Ovary (tissue), 9 donors: ENCODE results near the gene DISC1. TPM values are rescaled to one million over a fixed set of nuclear protein-coding genes. Genes with fewer than 3 reads are reported as not detected.

Experiments used
- DNase-seq, 5 donors: peaks; one replicate each; pipeline ENCODE4 v3.0.0-alpha.2; 2019 to 2020
- H3K27ac ChIP-seq, 2 donors: fragments of 200-600 bp; one replicate each; pipeline versions ENCODE4 v1.5.1 to v1.8.0; 2019 to 2022
- H3K27me3 ChIP-seq: fragments of 200-600 bp; one replicate; pipeline ENCODE4 v1.8.0; 2022
- H3K36me3 ChIP-seq: fragments of 200-600 bp; sonication (generic); one replicate; pipeline ENCODE4 v1.5.1; 2019
- H3K4me1 ChIP-seq: one replicate; pipeline ENCODE4 v1.8.1; 2013; ENCODE audit warnings: mild to moderate bottlenecking, moderate library complexity; ENCODE audit not compliant: insufficient read depth
- H3K4me3 ChIP-seq: fragments of 200-600 bp; sonication (generic); one replicate; pipeline ENCODE4 v1.5.1; 2017
- H3K9me3 ChIP-seq, 2 donors: fragments of 200-600 bp in 1 of 2; sonication (generic) in 1 of 2; one replicate each; pipeline versions ENCODE4 v1.5.1 to v1.8.1; 2013 to 2019; ENCODE audit warnings: mild to moderate bottlenecking in 1 of 2, moderate library complexity in 1 of 2
- CTCF ChIP-seq, 3 donors: fragments of 450-650 bp in 2 of 3; fragments of 200-600 bp in 1 of 3; IDR thresholded peaks; one replicate each; pipeline versions ENCODE4 v1.5.1 to v1.8.0; 2016 to 2022; ENCODE audit warnings: antibody characterized with exemption in 3 of 3, mild to moderate bottlenecking in 1 of 3
- EP300 ChIP-seq: sonication (generic); formaldehyde crosslinking; IDR thresholded peaks from one replicate; pipeline ENCODE4 v1.6.1; 2017; ENCODE audit warnings: antibody characterized with exemption
- POLR2A ChIP-seq: fragments of 450-650 bp; IDR thresholded peaks from one replicate; pipeline ENCODE4 v1.6.1; 2017; ENCODE audit warnings: antibody characterized with exemption, mild to moderate bottlenecking, moderate library complexity
- WGBS, 3 donors: extraction: QIAGEN DNeasy Blood & Tissue Kit in 1 of 3; methylation state at CpG; one replicate each; pipeline versions ENCODE4 v1.1.5 to v1.1.7; 2013 to 2017; 5-methylcytosine and 5-hydroxymethylcytosine counted together
- intact Hi-C, 4 donors: fragments of 100-400 bp; cut with DNase I; formaldehyde crosslinking; loops; one replicate each; pipeline versions ENCODE4 v1.11.0 to v1.15.1; 2022 to 2023
- polyA plus RNA-seq, 2 donors: library from polyadenylated mRNA; stranded (reverse); fragments of 200-250 nt in 1 of 2; fragments of 350-450 nt in 1 of 2; fragmentation: Illumina TruSeq in 1 of 2; extraction: RNeasy Lipid Tissue Mini Kit (QIAGEN cat#74804) in 1 of 2; gene quantifications; one replicate each; pipeline ENCODE4 v1.2.3, GENCODE V29; 2013 to 2014
- total RNA-seq, 7 donors: library from RNA; depleted of rRNA in 2 of 7; stranded (reverse); fragments of >200 nt in 2 of 7; fragmentation: NEBNext Ultra II Directional in 3 of 7; extraction: Animal tissue kit (Norgen Biotek cat#: 25700) in 3 of 7; gene quantifications; one replicate each; pipeline versions ENCODE4 v1.1.0 to v1.2.4, GENCODE V29; 2016 to 2023
- donor health status: DM: no; HTN: no; CAD: no; lungs with moderate emphysema.
- donor health status: DM: no; HTN: no; CAD: no.
- donor health status: Bipolar disorder and iron deficiency.
- donor health status: DM: yes; HTN: yes; CAD: no.
- donor health status: DM: no; HTN: no; CAD: no.
- donor health status: DM: yes; HTN: yes; CAD: no.

Gene DISC1
- total and polyA plus RNA-seq, 9 donors, result 3.0 to 24.3 (median 13.0) TPM

- intact Hi-C loops, result no loop called here
- Histone ChIP-seq H3K4me3 (no peak overlapping the region), H3K27me3 (no peaks in the 10 kb centered on the region), H3K9me3 (no peaks in the 10 kb centered on the region), H3K4me1 (no peaks in the 10 kb centered on the region), H3K27ac (no peak overlapping the region), H3K36me3 (no peaks in the 10 kb centered on the region)
- no peak for TF ChIP-seq EP300
- TF ChIP-seq POLR2A, result no peak
- no peak for TF ChIP-seq CTCF (IDR thresholded peaks at IDR 0.05)
- DNase-seq, result no peak
- WGBS, 3 donors, result 87 to 92% (median 88%) methylated on average over 5 of the region's 5 CpGs
Observed at GRCh38 chr1:231665101-231665500, 38.5 kb downstream of the DISC1 start.

- TF ChIP-seq EP300 (no peak), CTCF (IDR thresholded peaks at IDR 0.05) (no peak), POLR2A (no peak)
- Histone ChIP-seq H3K27me3 (no peaks in the 10 kb centered on the region), H3K27ac (no peak overlapping the region), H3K4me3 (no peak overlapping the region), H3K36me3 (no peaks in the 10 kb centered on the region), H3K4me1 (no peaks in the 10 kb centered on the region), H3K9me3 (no peaks in the 10 kb centered on the region)
- 95 to 100% (median 97%) methylated on average over 3 of the region's 3 CpGs for WGBS, 3 donors
- DNase-seq, result no peak
- intact Hi-C loops, result no loop called here
Observed at GRCh38 chr1:231665726-231666125, 39.1 kb downstream of the DISC1 start.

GRCh38 chr1:231666220-231666936 lies 39.8 kb downstream of the DISC1 start:
- Histone ChIP-seq H3K4me3 (no peak overlapping the region), H3K4me1 (no peaks in the 10 kb centered on the region), H3K36me3 (no peaks in the 10 kb centered on the region), H3K27me3 (no peaks in the 10 kb centered on the region), H3K9me3 (no peaks in the 10 kb centered on the region), H3K27ac (no peak overlapping the region)
- no peak for DNase-seq
- intact Hi-C loops, result no loop called here
- TF ChIP-seq CTCF (IDR thresholded peaks at IDR 0.05) (no peak), POLR2A (no peak), EP300 (no peak)
- WGBS, 3 donors, result 83 to 88% (median 87%) methylated on average over 7 of the region's 7 CpGs

- Histone ChIP-seq H3K9me3 (no peaks in the 10 kb centered on the region), H3K36me3 (no peaks in the 10 kb centered on the region), H3K4me3 (no peak overlapping the region), H3K27me3 (no peaks in the 10 kb centered on the region), H3K27ac (no peak overlapping the region), H3K4me1 (no peaks in the 10 kb centered on the region)
- 15 to 30% (median 21%) methylated on average over 1 of the region's 1 CpG for WGBS, 3 donors
- TF ChIP-seq CTCF (IDR thresholded peaks at IDR 0.05) (no peak), POLR2A (no peak), EP300 (no peak)
- no peak for DNase-seq
- intact Hi-C loops, result no loop called here
Observed at GRCh38 chr1:231666937-231667608, 40.5 kb downstream of the DISC1 start.
